ENCODE measurements around the gene FOXI1. TPM values are rescaled to one million over a fixed set of nuclear protein-coding genes. Genes with fewer than 3 reads are reported as not detected.

The FOXI1 gene
- total RNA-seq, 1 donor from 2014 or later: not detected

- H3K27ac Mint-ChIP-seq (ENCODE audit: unreplicated experiment): no peak overlapping the region
- H3K4me1 Mint-ChIP-seq (ENCODE audit: low read depth): no peaks in the 10 kb centered on the region
- H3K4me3 Mint-ChIP-seq (ENCODE audit: unreplicated experiment): no peak overlapping the region
- H3K36me3 Mint-ChIP-seq (ENCODE audit: low read depth): peaks cover 1% of the 10 kb centered on the region
- no peak for DNase-seq (ENCODE audit: low spot score)
- H3K27me3 Mint-ChIP-seq (ENCODE audit: low read depth): peaks cover 15% of the 10 kb centered on the region
- no peaks in the 10 kb centered on the region for H3K9me3 Mint-ChIP-seq (ENCODE audit: low read depth)
- no peak for TF ChIP-seq CTCF (IDR thresholded peaks at IDR 0.05)
Observed at GRCh38 chr5:170076211-170076610, 29.5 kb upstream of the FOXI1 start.

GRCh38 chr5:170076739-170077138, 29.0 kb upstream of the FOXI1 start:
- no peak for DNase-seq (ENCODE audit: low spot score)
- H3K9me3 Mint-ChIP-seq (ENCODE audit: low read depth): no peaks in the 10 kb centered on the region
- H3K4me1 Mint-ChIP-seq (ENCODE audit: low read depth): no peaks in the 10 kb centered on the region
- H3K27ac Mint-ChIP-seq (ENCODE audit: unreplicated experiment): no peak overlapping the region
- peaks cover 1% of the 10 kb centered on the region for H3K36me3 Mint-ChIP-seq (ENCODE audit: low read depth)
- no peak for TF ChIP-seq CTCF (IDR thresholded peaks at IDR 0.05)
- H3K4me3 Mint-ChIP-seq (ENCODE audit: unreplicated experiment): no peak overlapping the region
- H3K27me3 Mint-ChIP-seq (ENCODE audit: low read depth): peaks cover 15% of the 10 kb centered on the region

- Mint-ChIP-seq H3K4me1 (ENCODE audit: low read depth) (no peaks in the 10 kb centered on the region), H3K27ac (ENCODE audit: unreplicated experiment) (no peak overlapping the region), H3K27me3 (ENCODE audit: low read depth) (peaks cover 15% of the 10 kb centered on the region), H3K36me3 (ENCODE audit: low read depth) (peaks cover 1% of the 10 kb centered on the region), H3K9me3 (ENCODE audit: low read depth) (no peaks in the 10 kb centered on the region), H3K4me3 (ENCODE audit: unreplicated experiment) (no peak overlapping the region)
- TF ChIP-seq CTCF (IDR thresholded peaks at IDR 0.05): no peak
- no peak for DNase-seq (ENCODE audit: low spot score)
Observed at GRCh38 chr5:170077526-170077925, 28.2 kb upstream of the FOXI1 start.

- no peak for TF ChIP-seq CTCF (IDR thresholded peaks at IDR 0.05)
- no peak overlapping the region for H3K27ac Mint-ChIP-seq (ENCODE audit: unreplicated experiment)
- H3K4me1 Mint-ChIP-seq (ENCODE audit: low read depth): no peaks in the 10 kb centered on the region
- H3K36me3 Mint-ChIP-seq (ENCODE audit: low read depth): peaks cover 1% of the 10 kb centered on the region
- H3K9me3 Mint-ChIP-seq (ENCODE audit: low read depth): no peaks in the 10 kb centered on the region
- no peak for DNase-seq (ENCODE audit: low spot score)
- H3K27me3 Mint-ChIP-seq (ENCODE audit: low read depth): peaks cover 15% of the 10 kb centered on the region
- H3K4me3 Mint-ChIP-seq (ENCODE audit: unreplicated experiment): no peak overlapping the region
Observed at GRCh38 chr5:170078458-170078857, 27.2 kb upstream of the FOXI1 start.

GRCh38 chr5:170078931-170079330, 26.8 kb upstream of the FOXI1 start:
- Mint-ChIP-seq H3K4me1 (ENCODE audit: low read depth) (no peaks in the 10 kb centered on the region), H3K27ac (ENCODE audit: unreplicated experiment) (no peak overlapping the region), H3K36me3 (ENCODE audit: low read depth) (peaks cover 1% of the 10 kb centered on the region), H3K27me3 (ENCODE audit: low read depth) (peaks cover 15% of the 10 kb centered on the region), H3K9me3 (ENCODE audit: low read depth) (no peaks in the 10 kb centered on the region), H3K4me3 (ENCODE audit: unreplicated experiment) (no peak overlapping the region)
- TF ChIP-seq CTCF (IDR thresholded peaks at IDR 0.05): no peak
- no peak for DNase-seq (ENCODE audit: low spot score)
